H1 (cell line): ENCODE measurements around the gene DCPS. TPM values are rescaled to one million over a fixed set of nuclear protein-coding genes. Genes with fewer than 3 reads are reported as not detected.
A peak's percentile ranks its signal among the peaks of the same experiment; 100 is the strongest.
"Not testable (repeated sequence)": the region's sequence is repeated elsewhere in the genome, so short reads cannot be mapped to it uniquely, and the experiment has no call there.

Experiments
- CTCF ChIA-PET: fragments of 300-600 bp; sonication (Branson Sonifier 250); formaldehyde crosslinking; loops from one replicate; lab custom pipeline; 2021; ENCODE audit not compliant: partially characterized antibody; lab: Charles Lee
- POLR2A ChIA-PET: fragments of 300-600 bp; sonication (Branson Sonifier 250); formaldehyde crosslinking; loops from one replicate; lab custom pipeline; 2021; ENCODE audit warnings: inconsistent platforms; ENCODE audit not compliant: partially characterized antibody; lab: Charles Lee
- DNase-seq, 2 experiments: peaks; one replicate each; pipeline versions ENCODE4 v3.0.0 to v3.0.0-alpha.2; 2010 to 2022; ENCODE audit warnings: low spot score in 2 of 2, low read depth in 1 of 2, mixed read lengths in 1 of 2
- FAIRE-seq: peaks from 2 replicates; lab custom pipeline; 2011; peaks lifted over from hg19 to GRCh38; lab: Jason Lieb, UNC
- H2AFZ ChIP-seq: 2 replicates; pipeline ENCODE4 v1.8.1; 2012; ENCODE audit warnings: low read length, inconsistent platforms
- H2AK5ac ChIP-seq: 2 replicates; pipeline ENCODE4 v1.6.1; 2013; ENCODE audit warnings: low read depth, low read length
- H2BK120ac ChIP-seq: replicated peaks from 2 replicates; pipeline ENCODE3; 2013; ENCODE audit warnings: low read depth, low read length, inconsistent platforms
- H2BK12ac ChIP-seq: 2 replicates; pipeline ENCODE4 v1.6.1; 2013; ENCODE audit warnings: low read depth, low read length
- H2BK15ac ChIP-seq: 2 replicates; pipeline ENCODE4 v1.6.1; 2013; ENCODE audit warnings: low read length
- H2BK20ac ChIP-seq: 2 replicates; pipeline ENCODE4 v1.6.1; 2013; ENCODE audit warnings: low read length
- H2BK5ac ChIP-seq: 2 replicates; pipeline ENCODE4 v1.6.1; 2013; ENCODE audit warnings: low read depth, low read length
- H3K14ac ChIP-seq: 2 replicates; pipeline ENCODE4 v1.6.1; 2013; ENCODE audit warnings: inconsistent platforms; ENCODE audit not compliant: insufficient read length
- H3K18ac ChIP-seq: 2 replicates; pipeline ENCODE4 v1.6.1; 2013; ENCODE audit warnings: low read length; ENCODE audit errors: extremely low read depth
- H3K23ac ChIP-seq: 2 replicates; pipeline ENCODE4 v1.6.1; 2013; ENCODE audit warnings: inconsistent platforms; ENCODE audit not compliant: insufficient read length
- H3K23me2 ChIP-seq: 2 replicates; pipeline ENCODE4 v1.6.1; 2013; ENCODE audit warnings: low read depth, low read length
- H3K27ac ChIP-seq: 2 replicates; pipeline ENCODE4 v1.6.1; 2011; ENCODE audit warnings: low read depth, low read length, inconsistent platforms
- H3K27me3 ChIP-seq, 4 experiments: replicated peaks in 1 of 4; 1 replicate in 1 of 4; 2 replicates in 3 of 4; pipeline versions ENCODE4 v1.6.1 to v1.8.1; 2011 to 2013; ENCODE audit warnings: low read length in 3 of 4, mild to moderate bottlenecking in 3 of 4, inconsistent platforms in 2 of 4, mixed read lengths in 2 of 4, moderate library complexity in 1 of 4; ENCODE audit not compliant: control insufficient read depth in 3 of 4, insufficient read depth in 3 of 4; ENCODE audit errors: extremely low read depth in 1 of 4
- H3K36me3 ChIP-seq, 4 experiments: 2 replicates each; pipeline versions ENCODE4 v1.6.1 to v1.8.1; 2011 to 2013; ENCODE audit warnings: mild to moderate bottlenecking in 4 of 4, low read length in 3 of 4, moderate library complexity in 2 of 4, control low read depth in 1 of 4, inconsistent platforms in 1 of 4; ENCODE audit not compliant: insufficient read depth in 4 of 4, control insufficient read depth in 2 of 4
- H3K4ac ChIP-seq: replicated peaks from 2 replicates; pipeline ENCODE3; 2013; ENCODE audit warnings: low read length, low read depth, mixed read lengths, inconsistent platforms; ENCODE audit not compliant: insufficient read length
- H3K4me1 ChIP-seq, 4 experiments: replicated peaks in 1 of 4; 1 replicate in 1 of 4; 2 replicates in 3 of 4; pipeline versions ENCODE4 v1.6.1 to v1.8.1; 2011 to 2013; ENCODE audit warnings: low read length in 3 of 4, inconsistent platforms in 2 of 4, mixed read lengths in 1 of 4; ENCODE audit not compliant: insufficient read depth in 4 of 4, control insufficient read depth in 3 of 4
- H3K4me2 ChIP-seq, 2 experiments: 2 replicates each; pipeline versions ENCODE4 v1.6.1 to v1.8.1; 2011 to 2013; ENCODE audit warnings: low read depth in 2 of 2, low read length in 2 of 2, control low read depth in 1 of 2, inconsistent platforms in 1 of 2, mild to moderate bottlenecking in 1 of 2; ENCODE audit not compliant: insufficient read depth in 1 of 2
- H3K4me3 ChIP-seq, 4 experiments: fragments of 200-600, 300-600 bp in 1 of 4; sonication (generic), shearing (Covaris generic), sonication (Bioruptor Twin) in 1 of 4; 2 replicates each; pipeline versions ENCODE4 v1.5.1 to v1.8.1; 2011 to 2016; ENCODE audit warnings: low read length in 4 of 4, low read depth in 3 of 4, control low read depth in 2 of 4, inconsistent platforms in 2 of 4, mild to moderate bottlenecking in 2 of 4, mixed read lengths in 1 of 4, moderate library complexity in 1 of 4; ENCODE audit not compliant: insufficient read depth in 2 of 4; ENCODE audit errors: extremely low read depth in 1 of 4
- H3K56ac ChIP-seq: replicated peaks from 2 replicates; pipeline ENCODE3; 2013; ENCODE audit warnings: low read depth, mild to moderate bottlenecking, mixed read lengths, low read length, inconsistent platforms; ENCODE audit not compliant: insufficient read length
- H3K79me1 ChIP-seq: 2 replicates; pipeline ENCODE4 v1.6.1; 2013; ENCODE audit warnings: low read depth, low read length, control low read depth
- H3K79me2 ChIP-seq, 2 experiments: 2 replicates each; pipeline versions ENCODE4 v1.6.1 to v1.8.1; 2012 to 2013; ENCODE audit warnings: low read length in 2 of 2, mild to moderate bottlenecking in 2 of 2, inconsistent platforms in 1 of 2; ENCODE audit not compliant: insufficient read depth in 2 of 2, control insufficient read depth in 1 of 2
- H3K9ac ChIP-seq, 4 experiments: replicated peaks in 1 of 4; 1 replicate in 1 of 4; 2 replicates in 3 of 4; pipeline versions ENCODE4 v1.6.1 to v1.8.1; 2011 to 2013; ENCODE audit warnings: low read depth in 3 of 4, low read length in 3 of 4, control low read depth in 2 of 4, mild to moderate bottlenecking in 2 of 4, moderate library complexity in 2 of 4, inconsistent platforms in 1 of 4; ENCODE audit errors: extremely low read depth in 1 of 4
- H3K9me3 ChIP-seq, 2 experiments: 2 replicates each; pipeline versions ENCODE4 v1.6.1 to v1.8.1; 2012 to 2013; ENCODE audit warnings: mild to moderate bottlenecking in 2 of 2, moderate library complexity in 2 of 2, control low read depth in 1 of 2, inconsistent platforms in 1 of 2, low read depth in 1 of 2, low read length in 1 of 2, mixed read lengths in 1 of 2; ENCODE audit not compliant: insufficient read depth in 2 of 2
- H4K20me1 ChIP-seq, 2 experiments: replicated peaks in 1 of 2; 2 replicates each; pipeline versions ENCODE3 to v1.8.1; 2011 to 2013; ENCODE audit warnings: inconsistent platforms in 2 of 2, low read length in 2 of 2, mild to moderate bottlenecking in 1 of 2; ENCODE audit not compliant: insufficient read depth in 2 of 2, control insufficient read depth in 1 of 2
- H4K5ac ChIP-seq: 2 replicates; pipeline ENCODE4 v1.6.1; 2013; ENCODE audit warnings: low read length, low read depth, mixed read lengths, inconsistent platforms; ENCODE audit not compliant: insufficient read length
- H4K8ac ChIP-seq: 2 replicates; pipeline ENCODE4 v1.8.0; 2013; ENCODE audit warnings: mild to moderate bottlenecking, moderate library complexity, low read length, inconsistent platforms; ENCODE audit not compliant: insufficient read depth; ENCODE audit errors: extremely low read depth
- H4K91ac ChIP-seq: replicated peaks from 2 replicates; pipeline ENCODE3; 2013; ENCODE audit warnings: low read length, mixed read lengths, inconsistent platforms; ENCODE audit not compliant: insufficient read length
- WGBS, 2 experiments: shearing (Covaris generic) in 1 of 2; methylation state at CpG; one replicate each; pipeline versions ENCODE4 v1.1.6 to v1.1.7; 2013 to 2015; ENCODE audit warnings: low lambda C conversion rate in 2 of 2, mixed read lengths in 2 of 2, inconsistent platforms in 1 of 2, low coverage in 1 of 2, missing lambda C conversion rate in 1 of 2; ENCODE audit not compliant: insufficient replicate concordance in 2 of 2, insufficient coverage in 1 of 2, insufficient read length in 1 of 2; ENCODE audit errors: extremely low coverage in 1 of 2, missing lambda C conversion rate in 1 of 2; 5-methylcytosine and 5-hydroxymethylcytosine counted together
- polyA plus RNA-seq, 7 experiments: library from polyadenylated mRNA; depleted of rRNA in 3 of 7; stranded (reverse) in 5 of 7; unstranded in 2 of 7; fragments of >200 nt in 5 of 7; fragments of 200-250 nt in 2 of 7; gene quantifications; 1 replicate in 5 of 7; 2 replicates in 1 of 7; 4 replicates in 1 of 7; pipeline versions ENCODE4 v1.2.1 to v1.2.3, GENCODE V29; 2011 to 2013; ENCODE audit warnings: missing spikeins in 2 of 7, mixed read lengths in 2 of 7
- total RNA-seq: library from RNA; stranded (reverse); fragmentation: NEBNext Ultra II Directional; extraction: Animal tissue kit (Norgen Biotek cat#: 25700); gene quantifications from 2 replicates; pipeline ENCODE4 v1.2.1, GENCODE V29; 2021

The DCPS gene
- total and polyA plus RNA-seq, 2 of the 8 experiments (the other 6 are each of a cell fraction or from before 2014, with no cell fraction given): 24.6 to 55.2 TPM

DNA sequence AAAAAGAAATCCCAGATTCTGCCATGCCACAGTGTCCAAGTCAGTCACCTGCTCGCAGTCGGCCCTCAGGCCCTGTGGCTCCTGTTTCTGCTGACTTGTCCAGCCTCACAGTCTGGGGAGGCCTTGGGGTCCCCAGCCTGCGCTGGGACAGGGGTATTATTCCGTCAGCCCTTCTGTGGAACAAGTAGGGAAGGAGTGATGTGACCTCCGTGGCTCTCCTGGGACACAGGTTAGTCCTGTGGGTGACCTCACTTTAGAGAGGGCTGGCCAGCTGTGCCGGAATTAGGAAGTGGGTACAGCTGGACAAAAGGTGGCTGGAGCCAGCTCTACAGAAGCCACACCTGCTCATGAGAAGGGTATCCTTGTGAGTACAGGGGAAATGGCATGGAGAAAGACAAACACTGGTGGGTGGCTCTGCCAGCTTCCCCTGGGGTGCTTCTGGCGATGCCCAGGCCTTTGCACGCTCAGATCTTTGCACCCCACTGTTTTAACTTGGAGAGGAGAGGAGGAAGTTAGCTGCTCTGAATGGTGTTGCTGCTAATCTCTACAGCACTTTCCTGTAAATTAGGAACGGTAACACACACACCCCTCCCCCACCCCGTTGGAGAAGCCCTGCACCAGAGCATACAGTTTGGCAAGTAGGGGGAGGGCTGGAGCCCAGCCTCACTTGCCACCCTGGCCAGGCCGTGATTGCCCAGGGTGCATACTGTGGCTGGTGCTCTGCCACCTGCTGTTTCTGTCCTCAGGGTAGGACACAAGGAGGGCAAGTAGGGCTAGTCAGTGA, 64.7 kb downstream of the DCPS start:
- H3K23me2 ChIP-seq, H3K9ac ChIP-seq, FAIRE-seq, H4K8ac ChIP-seq, H3K27me3 ChIP-seq, H3K9me3 ChIP-seq, H3K79me1 ChIP-seq, H2AFZ ChIP-seq, H2BK12ac ChIP-seq, H2BK120ac ChIP-seq, H3K23ac ChIP-seq, H3K14ac ChIP-seq, H3K27ac ChIP-seq, H4K20me1 ChIP-seq, H4K5ac ChIP-seq, H3K4ac ChIP-seq, H2BK15ac ChIP-seq, H3K56ac ChIP-seq, H3K18ac ChIP-seq, H3K36me3 ChIP-seq, H3K4me3 ChIP-seq: not testable (repeated sequence)
- Histone ChIP-seq H3K4me1 (peaks cover 0 to 24% (median 6%) of the 10 kb centered on the region in 4 experiments; a peak in 5 of 7 replicates), H2AK5ac (0 out of 2 replicates have a peak overlapping the region, but pooled peaks have one; percentile 86), H2BK5ac (peak overlapping the region; percentile 91), H4K91ac (peak overlapping the region; percentile 88), H3K4me2 (peak overlapping the region; percentile 53 to 59), H3K79me2 (peaks cover 0 to 18% of the 10 kb centered on the region in 2 experiments; a peak in 2 of 4 replicates), H2BK20ac (0 out of 2 replicates have a peak overlapping the region, but pooled peaks have one; percentile 61)
- peak in 1 of 2 experiments; percentile 64 for DNase-seq
- ChIA-PET POLR2A (interaction anchor here (0.6 kb wide), 1 partner anchor 26 kb away, joined by 3 read pairs; no protein-coding TSS in a partner anchor), CTCF (interaction anchor here (1.1 to 2.4 kb wide), 4 partner anchors 12 to 57 kb away, joined by 3 to 9 read pairs (median 3); partner anchors contain the start of gene ST3GAL4)
- WGBS, 2 experiments: 86% methylated on average over 8 of the region's 11 CpGs; no CpG with 5 or more reads in 1 of the 2 experiments
